Upper lobe of left lung (tissue), 4 donors: ENCODE data around the gene SELENOW.

ENCODE experiments used
- CTCF ChIP-seq, 6 experiments: fragments of 450-650 bp in 4 of 6; fragments of 200-600 bp in 2 of 6; sonication (generic) in 2 of 6; IDR thresholded peaks; one replicate each; pipeline ENCODE4 v1.5.1; 2016 to 2019; ENCODE audit warnings: antibody characterized with exemption in 6 of 6
- POLR2A ChIP-seq, 4 donors: fragments of 450-650 bp; IDR thresholded peaks; one replicate each; pipeline ENCODE4 v1.5.1; 2016 to 2017; ENCODE audit warnings: antibody characterized with exemption in 4 of 4, mild to moderate bottlenecking in 2 of 4
- POLR2AphosphoS5 ChIP-seq, 2 donors: sonication (generic); formaldehyde crosslinking; IDR thresholded peaks; one replicate each; pipeline ENCODE4 v1.5.1; 2017; ENCODE audit warnings: antibody characterized with exemption in 2 of 2

DNA sequence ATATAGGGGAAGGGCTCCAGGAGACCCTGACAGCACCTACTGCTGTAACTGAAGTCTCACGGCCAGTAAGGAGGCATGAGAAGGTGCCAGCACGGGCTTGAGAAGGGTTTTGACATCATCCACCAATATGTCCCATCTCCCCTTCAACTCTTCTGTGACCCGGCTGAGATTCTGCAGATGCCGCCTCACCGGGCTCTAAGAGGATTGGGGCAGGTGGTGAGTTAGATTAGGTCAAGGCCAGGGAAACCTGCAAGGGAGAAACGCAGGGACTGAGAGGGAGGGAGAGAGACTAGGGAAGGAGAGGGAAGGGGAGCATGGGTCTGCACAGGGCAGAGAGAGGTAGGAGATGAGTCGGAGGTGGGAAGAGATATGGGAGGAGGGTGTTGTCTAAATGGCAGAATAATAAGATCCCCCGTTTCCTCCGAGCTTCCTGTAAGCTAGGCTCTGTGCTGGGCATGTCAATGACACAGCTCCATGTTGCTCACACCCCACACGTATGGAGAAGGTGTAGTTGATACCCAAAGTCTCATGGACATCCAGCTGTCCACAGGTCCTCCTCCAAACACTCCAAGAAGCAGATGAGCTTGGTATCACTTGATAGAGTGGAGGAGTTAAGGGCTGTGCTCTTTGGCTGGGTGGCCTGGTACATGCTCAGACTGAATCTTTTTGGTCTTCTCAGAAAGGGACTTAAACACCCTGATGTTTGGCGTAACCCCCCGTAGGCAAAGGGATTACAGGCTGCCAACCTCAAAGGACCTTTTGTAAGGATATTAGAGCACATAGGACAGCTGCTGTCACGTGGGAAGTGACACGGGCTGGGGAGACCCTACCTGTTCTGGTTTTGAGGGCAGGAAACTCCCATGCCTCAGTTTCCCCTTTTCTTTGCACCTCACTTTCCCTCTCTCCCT lies 19.7 kb downstream of the SELENOW start:
- no peak for TF ChIP-seq CTCF (IDR thresholded peaks at IDR 0.05)
- no peak for TF ChIP-seq POLR2AphosphoS5 (IDR thresholded peaks at IDR 0.05)
- no peak for TF ChIP-seq POLR2A (IDR thresholded peaks at IDR 0.05)
